Smooth muscle cell (in vitro differentiated cells): ENCODE measurements around the gene SLC41A3. TPM values are rescaled to one million over a fixed set of nuclear protein-coding genes. Genes with fewer than 3 reads are reported as not detected.

Experiments
- DNase-seq: peaks from one replicate; lab custom pipeline; 2025; ENCODE audit not compliant: unreplicated experiment; lab: John Stamatoyannopoulos, UW
- H2AFZ ChIP-seq: fragments of 200-600 bp; sonication (generic); 2 replicates; pipeline ENCODE4 v1.6.0; 2016; ENCODE audit warnings: antibody characterized with exemption, low read depth, mild to moderate bottlenecking
- H3F3A ChIP-seq: fragments of 200-600 bp; sonication (generic); 2 replicates; pipeline ENCODE4 v1.6.0; 2017; ENCODE audit warnings: antibody characterized with exemption, low read depth
- H3K27ac ChIP-seq: fragments of 200-600 bp; sonication (generic); 2 replicates; pipeline ENCODE4 v1.5.1; 2016; ENCODE audit warnings: low read depth, mild to moderate bottlenecking
- H3K27me3 ChIP-seq: fragments of 200-600 bp; sonication (generic); 2 replicates; pipeline ENCODE4 v1.6.1; 2016; ENCODE audit warnings: low read depth, mild to moderate bottlenecking
- H3K36me3 ChIP-seq: fragments of 200-600 bp; sonication (generic); 2 replicates; pipeline ENCODE4 v1.5.1; 2016; ENCODE audit warnings: low read depth
- H3K4me1 ChIP-seq: fragments of 200-600 bp; sonication (generic); 2 replicates; pipeline ENCODE4 v1.5.1; 2016; ENCODE audit warnings: low read depth
- H3K4me2 ChIP-seq: fragments of 200-600 bp; sonication (generic); 2 replicates; pipeline ENCODE4 v1.6.0; 2016; ENCODE audit warnings: mild to moderate bottlenecking
- H3K4me3 ChIP-seq: fragments of 200-600 bp; sonication (generic); 2 replicates; pipeline ENCODE4 v1.5.1; 2016; ENCODE audit warnings: mild to moderate bottlenecking
- H3K79me2 ChIP-seq: fragments of 200-600 bp; sonication (generic); 2 replicates; pipeline ENCODE4 v1.6.0; 2016; ENCODE audit warnings: low read depth, mild to moderate bottlenecking
- H3K9ac ChIP-seq: fragments of 200-600 bp; sonication (generic); 2 replicates; pipeline ENCODE4 v1.6.0; 2016; ENCODE audit warnings: low read depth
- H3K9me3 ChIP-seq: fragments of 200-600 bp; sonication (generic); replicated peaks from 2 replicates; pipeline ENCODE4 v1.5.1; 2016; ENCODE audit warnings: low read depth
- H4K20me1 ChIP-seq: fragments of 200-600 bp; sonication (generic); 2 replicates; pipeline ENCODE4 v1.6.0; 2016; ENCODE audit warnings: low read depth
- WGBS: methylation state at CpG from one replicate; pipeline ENCODE4 v1.1.7; 2016; ENCODE audit warnings: low lambda C conversion rate; 5-methylcytosine and 5-hydroxymethylcytosine counted together
- polyA plus RNA-seq: library from polyadenylated mRNA; unstranded; fragments of >200 nt; fragmentation: Nextera tagmentation; extraction: Ambion mirVana; gene quantifications from 2 replicates; pipeline ENCODE4 v1.2.1, GENCODE V29; 2016
- total RNA-seq: library from RNA; depleted of rRNA; stranded (reverse); fragments of >200 nt; gene quantifications from 2 replicates; pipeline ENCODE4 v1.2.3, GENCODE V29; 2014
- TF ChIP-seq, protein P1 (sequence below): fragments of 200-600 bp; sonication (generic); IDR thresholded peaks from 2 replicates; pipeline ENCODE4 v1.5.1; 2017; ENCODE audit warnings: borderline replicate concordance, mild to moderate bottlenecking, antibody characterized with exemption; ENCODE audit not compliant: insufficient read depth, poor library complexity, severe bottlenecking

SLC41A3 gene
- total and polyA plus RNA-seq, 2 experiments from 2014 or later: 20.7 to 23.9 TPM

DNA sequence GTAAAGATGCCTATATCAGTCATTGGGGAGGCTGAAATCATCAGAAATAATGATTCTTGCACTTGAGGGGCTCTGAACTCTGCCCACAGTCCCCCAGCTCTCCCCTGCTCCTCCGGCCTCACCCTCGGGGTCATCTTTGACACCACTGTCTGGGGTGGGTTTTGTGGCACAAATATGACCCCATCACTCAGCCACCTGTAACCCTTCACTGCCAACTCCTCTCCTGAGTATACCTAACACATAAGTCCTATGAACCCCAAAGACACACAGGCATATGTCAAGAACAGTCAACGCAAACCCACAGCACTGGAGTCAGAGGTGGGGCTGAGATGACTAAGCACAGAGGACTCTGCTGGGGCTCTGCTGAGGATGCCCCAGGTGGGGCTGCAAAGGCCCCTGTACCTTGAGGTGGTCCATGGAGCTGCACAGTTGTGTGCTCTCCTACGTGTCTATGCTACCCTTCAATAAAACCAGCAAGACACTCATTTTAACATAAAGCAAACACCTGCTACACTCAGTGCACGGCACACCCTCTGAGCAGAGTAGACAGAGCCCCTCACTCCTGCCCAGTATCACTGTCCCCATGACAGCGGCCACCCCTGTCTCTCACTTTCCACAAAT is 29.9 kb downstream of the SLC41A3 start:
- Histone ChIP-seq H3K9ac (no peak overlapping the region), H3K27me3 (no peaks in the 10 kb centered on the region), H3K9me3 (no peaks in the 10 kb centered on the region), H3K79me2 (no peaks in the 10 kb centered on the region), H3K4me2 (no peak overlapping the region), H3K4me1 (no peaks in the 10 kb centered on the region), H3K4me3 (no peak overlapping the region), H4K20me1 (no peaks in the 10 kb centered on the region), H3F3A (no peaks in the 10 kb centered on the region), H3K36me3 (no peaks in the 10 kb centered on the region), H3K27ac (no peak overlapping the region), H2AFZ (no peak overlapping the region)
- WGBS: 98% methylated on average over 6 of the region's 6 CpGs
- no peak for DNase-seq
- TF ChIP-seq, protein P1, sequence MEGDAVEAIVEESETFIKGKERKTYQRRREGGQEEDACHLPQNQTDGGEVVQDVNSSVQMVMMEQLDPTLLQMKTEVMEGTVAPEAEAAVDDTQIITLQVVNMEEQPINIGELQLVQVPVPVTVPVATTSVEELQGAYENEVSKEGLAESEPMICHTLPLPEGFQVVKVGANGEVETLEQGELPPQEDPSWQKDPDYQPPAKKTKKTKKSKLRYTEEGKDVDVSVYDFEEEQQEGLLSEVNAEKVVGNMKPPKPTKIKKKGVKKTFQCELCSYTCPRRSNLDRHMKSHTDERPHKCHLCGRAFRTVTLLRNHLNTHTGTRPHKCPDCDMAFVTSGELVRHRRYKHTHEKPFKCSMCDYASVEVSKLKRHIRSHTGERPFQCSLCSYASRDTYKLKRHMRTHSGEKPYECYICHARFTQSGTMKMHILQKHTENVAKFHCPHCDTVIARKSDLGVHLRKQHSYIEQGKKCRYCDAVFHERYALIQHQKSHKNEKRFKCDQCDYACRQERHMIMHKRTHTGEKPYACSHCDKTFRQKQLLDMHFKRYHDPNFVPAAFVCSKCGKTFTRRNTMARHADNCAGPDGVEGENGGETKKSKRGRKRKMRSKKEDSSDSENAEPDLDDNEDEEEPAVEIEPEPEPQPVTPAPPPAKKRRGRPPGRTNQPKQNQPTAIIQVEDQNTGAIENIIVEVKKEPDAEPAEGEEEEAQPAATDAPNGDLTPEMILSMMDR: no peak

DNA sequence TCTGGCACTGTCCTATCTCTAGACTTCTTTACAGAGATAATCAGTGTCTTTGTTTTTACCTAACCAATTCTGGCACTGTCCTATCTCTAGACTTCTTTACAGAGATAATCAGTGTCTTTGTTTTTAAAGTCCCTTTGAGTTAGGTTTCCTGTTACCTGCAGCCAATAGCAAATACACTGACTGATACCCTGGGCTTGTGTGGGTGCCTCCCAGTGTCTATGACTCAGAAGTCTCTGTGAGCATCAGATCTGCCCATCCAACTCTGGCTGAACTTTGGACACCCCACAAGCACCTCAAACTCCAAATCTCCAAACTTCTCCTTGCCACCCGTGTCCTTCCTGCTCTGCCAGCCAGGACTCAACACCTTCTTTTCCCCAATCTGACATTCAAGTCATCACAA is 30.4 kb downstream of the SLC41A3 start:
- TF ChIP-seq, protein P1: no peak
- DNase-seq: no peak
- Histone ChIP-seq H3K27me3 (no peaks in the 10 kb centered on the region), H3K4me1 (no peaks in the 10 kb centered on the region), H3K9me3 (no peaks in the 10 kb centered on the region), H3F3A (no peaks in the 10 kb centered on the region), H4K20me1 (no peaks in the 10 kb centered on the region), H3K27ac (no peak overlapping the region), H2AFZ (no peak overlapping the region), H3K36me3 (no peaks in the 10 kb centered on the region), H3K79me2 (no peaks in the 10 kb centered on the region), H3K4me2 (no peak overlapping the region), H3K9ac (no peak overlapping the region), H3K4me3 (no peak overlapping the region)
- WGBS: 86% methylated on average over 1 of the region's 1 CpG

DNA sequence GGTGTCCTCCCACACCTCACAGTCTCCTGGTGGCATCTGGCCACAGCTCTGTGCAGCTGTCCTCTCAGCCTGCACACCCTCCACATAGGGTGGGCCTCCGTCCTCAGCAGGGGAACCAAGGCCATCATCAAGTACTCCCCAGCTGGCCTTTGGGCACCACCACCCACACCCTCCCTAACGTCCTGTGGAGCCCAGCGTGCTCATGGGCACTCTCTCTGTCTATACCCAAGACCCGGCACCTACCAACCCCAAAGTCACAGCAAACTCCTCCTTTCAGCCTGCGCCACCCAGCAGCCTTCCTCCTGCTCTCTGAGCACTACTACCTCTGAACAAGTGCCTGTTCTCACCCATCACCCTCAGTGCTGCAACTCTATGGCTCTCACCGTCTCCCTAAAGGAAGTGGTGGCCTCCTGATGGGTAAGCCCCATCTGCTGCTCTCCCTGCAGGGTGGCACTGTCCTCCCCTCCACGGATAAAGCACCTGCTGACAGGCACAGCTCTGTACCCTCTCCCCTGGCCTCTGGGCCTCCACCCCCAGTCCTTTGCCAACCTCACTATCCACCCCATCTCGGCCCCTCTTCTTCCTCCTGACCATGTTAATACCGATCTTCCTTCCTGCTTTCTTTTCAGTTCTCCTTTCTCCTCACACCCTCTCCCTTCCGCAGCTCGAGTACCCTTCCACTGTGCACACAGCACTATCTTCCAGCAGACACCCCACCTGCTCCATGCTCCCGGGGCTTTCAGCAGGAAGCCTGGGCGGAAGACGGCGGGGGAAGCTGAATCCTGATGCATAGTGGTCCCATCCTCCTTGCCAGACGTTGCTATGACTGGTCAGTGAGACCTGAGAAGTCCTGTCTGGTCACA is 31.5 kb downstream of the SLC41A3 start:
- H3K4me2 ChIP-seq: no peak overlapping the region
- H3F3A ChIP-seq: no peaks in the 10 kb centered on the region
- no peak overlapping the region for H3K4me3 ChIP-seq
- no peaks in the 10 kb centered on the region for H3K79me2 ChIP-seq
- no peak overlapping the region for H2AFZ ChIP-seq
- no peaks in the 10 kb centered on the region for H3K36me3 ChIP-seq
- 96% methylated on average over 16 of the region's 16 CpGs for WGBS
- no peak overlapping the region for H3K27ac ChIP-seq
- H3K9ac ChIP-seq: no peak overlapping the region
- DNase-seq: no peak
- H3K9me3 ChIP-seq: no peaks in the 10 kb centered on the region
- H3K4me1 ChIP-seq: no peaks in the 10 kb centered on the region
- H4K20me1 ChIP-seq: no peaks in the 10 kb centered on the region
- TF ChIP-seq, protein P1: no peak
- no peaks in the 10 kb centered on the region for H3K27me3 ChIP-seq
